IPS-18c (cell line): ENCODE results near the gene DHRS12.
"Not testable (repeated sequence)": the region's sequence is repeated elsewhere in the genome, so short reads cannot be mapped to it uniquely, and the experiment has no call there.

Source experiments
- H3K4me3 ChIP-seq: 2 replicates; pipeline ENCODE4 v1.7.0; 2013; ENCODE audit warnings: low read depth, mild to moderate bottlenecking, low read length, moderate library complexity; ENCODE audit not compliant: insufficient read depth
- H3K9me3 ChIP-seq: one replicate; pipeline ENCODE4 v1.6.1; 2013; ENCODE audit warnings: mild to moderate bottlenecking, low read length, moderate library complexity; ENCODE audit not compliant: control insufficient read depth, insufficient read depth

Gene DHRS12

GRCh38 chr13:51832471-51833152 lies 28.6 kb upstream of the DHRS12 start:
- no peak overlapping the region for H3K4me3 ChIP-seq
- no peaks in the 10 kb centered on the region for H3K9me3 ChIP-seq

GRCh38 chr13:51831519-51831918 lies 27.6 kb upstream of the DHRS12 start:
- Histone ChIP-seq H3K4me3 (no peak overlapping the region), H3K9me3 (no peaks in the 10 kb centered on the region)

DNA sequence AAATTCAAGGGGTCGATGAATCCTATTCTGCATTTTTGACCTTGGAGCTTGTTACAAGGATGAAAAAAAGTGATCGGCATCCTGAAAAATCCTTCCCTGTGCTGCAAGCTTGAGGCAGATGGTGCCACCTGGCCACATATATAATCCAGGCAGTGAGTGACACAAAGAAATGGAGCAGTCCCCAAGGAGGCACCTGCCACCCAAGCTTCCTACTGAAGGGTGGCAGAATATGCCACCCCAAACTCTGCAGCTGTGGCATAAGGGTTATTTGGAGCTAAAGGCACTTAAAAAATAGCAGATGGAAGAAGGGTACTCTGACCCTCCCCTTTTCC lies 25.6 kb upstream of the DHRS12 start:
- Histone ChIP-seq H3K9me3 (no peaks in the 10 kb centered on the region), H3K4me3 (no peak overlapping the region)

DNA sequence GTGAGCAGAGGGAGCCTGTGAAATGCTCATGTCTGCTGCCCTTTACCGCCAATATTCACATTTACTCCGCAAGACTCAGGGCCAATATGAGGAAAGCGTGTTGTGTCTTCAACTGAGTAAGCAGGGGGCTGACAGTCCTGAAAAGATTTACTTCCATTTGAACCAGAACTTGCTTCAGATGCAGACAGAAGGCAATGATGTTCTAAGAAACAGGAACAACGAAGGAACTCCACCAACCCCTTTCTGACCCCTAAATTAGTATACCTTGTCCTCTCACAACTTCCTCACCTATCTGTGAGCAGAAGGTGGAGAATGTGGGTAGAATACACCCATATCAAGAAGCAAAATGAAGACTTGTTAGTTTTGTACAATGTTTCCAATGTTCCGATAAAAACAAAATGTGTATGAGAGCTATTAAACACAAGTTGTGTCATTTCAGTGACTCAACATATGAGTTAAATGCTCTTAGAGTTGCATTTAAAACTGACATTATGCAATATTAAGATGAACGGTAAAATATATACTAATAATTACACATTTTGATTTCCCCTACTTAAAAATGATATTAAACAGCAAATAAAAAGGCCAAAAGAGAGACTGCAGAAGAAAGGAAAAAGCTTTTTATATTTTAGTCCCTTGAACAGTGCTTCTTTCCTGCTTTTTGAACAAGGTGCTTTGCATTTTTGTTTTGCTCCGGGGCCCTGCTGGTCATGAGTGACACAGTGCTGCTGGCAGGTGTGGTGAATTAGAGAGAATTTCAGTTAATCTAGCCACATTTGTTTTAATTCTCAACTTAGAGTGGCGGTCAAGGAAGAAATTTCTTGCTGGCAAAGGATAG lies 25.0 kb upstream of the DHRS12 start:
- no peaks in the 10 kb centered on the region for H3K9me3 ChIP-seq
- H3K4me3 ChIP-seq = no peak overlapping the region

GRCh38 chr13:51827254-51827653 lies 23.3 kb upstream of the DHRS12 start:
- no peaks in the 10 kb centered on the region for H3K9me3 ChIP-seq
- no peak overlapping the region for H3K4me3 ChIP-seq

GRCh38 chr13:51826606-51827005 lies 22.6 kb upstream of the DHRS12 start:
- H3K9me3 ChIP-seq = no peaks in the 10 kb centered on the region
- no peak overlapping the region for H3K4me3 ChIP-seq

DNA sequence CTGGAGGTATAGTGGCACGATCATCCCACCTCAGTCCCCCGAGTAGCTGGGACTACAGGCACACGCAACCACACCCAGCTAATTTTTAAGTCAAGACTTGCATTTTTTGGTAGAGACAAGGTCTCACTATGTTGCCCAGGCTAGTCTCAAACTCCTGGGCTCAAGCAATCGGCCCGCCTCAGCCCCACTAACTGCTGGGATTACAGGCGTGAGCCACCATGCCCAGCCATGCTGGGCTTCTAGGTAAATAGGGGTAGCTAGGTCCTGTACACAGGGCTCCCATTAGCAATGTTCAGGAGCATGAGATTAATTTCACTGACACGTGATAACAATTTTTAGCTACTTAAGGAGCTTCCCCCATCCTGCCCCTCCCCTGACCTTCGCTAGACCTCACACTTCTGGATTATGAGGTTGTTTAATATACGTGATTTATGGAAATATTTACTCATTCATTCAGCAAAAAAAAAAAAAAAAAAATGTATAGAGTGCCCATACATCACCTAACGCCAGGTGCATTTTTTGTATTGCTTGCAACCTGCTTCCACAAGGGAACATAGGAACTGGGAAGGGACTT lies 21.8 kb upstream of the DHRS12 start:
- Histone ChIP-seq H3K9me3 (no peaks in the 10 kb centered on the region), H3K4me3 (no peak overlapping the region)

- Histone ChIP-seq H3K4me3 (no peak overlapping the region), H3K9me3 (no peaks in the 10 kb centered on the region)
Measured at GRCh38 chr13:51825165-51825592, 21.2 kb upstream of the DHRS12 start.

DNA sequence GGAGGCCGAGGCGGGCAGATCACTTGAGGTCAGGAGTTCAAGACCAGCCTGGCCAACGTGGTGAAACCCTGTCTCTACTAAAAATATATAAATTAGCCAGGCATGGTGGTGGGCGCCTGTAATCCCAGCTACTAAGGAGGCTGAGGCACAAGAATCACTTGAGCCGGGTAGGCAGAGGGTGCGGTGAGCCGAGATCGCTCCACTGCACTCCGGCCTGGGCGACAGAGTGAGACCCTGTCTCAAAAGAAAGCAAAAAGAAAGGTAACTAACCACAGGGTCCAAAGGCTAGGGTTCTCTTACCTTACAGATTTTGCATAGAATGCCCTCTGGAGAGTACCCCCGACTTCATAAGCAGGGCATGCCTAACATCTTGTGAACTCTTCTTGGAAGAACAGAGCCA lies 20.7 kb upstream of the DHRS12 start:
- H3K4me3 ChIP-seq, H3K9me3 ChIP-seq: not testable (repeated sequence)

DNA sequence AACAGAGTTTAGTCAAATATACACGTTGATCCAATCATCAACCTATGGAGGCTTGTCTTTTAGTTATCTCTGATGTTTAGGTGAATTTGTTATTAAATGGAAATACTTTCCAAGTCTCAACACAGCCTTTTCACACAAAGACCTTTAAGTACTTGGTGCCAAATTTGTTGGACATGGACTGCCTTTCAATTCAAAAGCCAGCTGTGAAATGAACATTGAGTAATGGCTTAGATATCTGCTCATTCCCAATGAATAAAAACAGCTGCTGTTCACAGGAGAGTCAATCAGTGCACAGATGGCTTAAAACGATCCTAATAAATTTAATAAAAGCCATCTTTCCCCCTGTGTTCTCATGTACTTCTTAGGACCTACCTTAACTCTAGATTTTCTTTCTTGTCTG lies 19.9 kb upstream of the DHRS12 start:
- no peak overlapping the region for H3K4me3 ChIP-seq
- no peaks in the 10 kb centered on the region for H3K9me3 ChIP-seq

- H3K9me3 ChIP-seq = no peaks in the 10 kb centered on the region
- H3K4me3 ChIP-seq = no peak overlapping the region
Measured at GRCh38 chr13:51823359-51823758, 19.4 kb upstream of the DHRS12 start.

DNA sequence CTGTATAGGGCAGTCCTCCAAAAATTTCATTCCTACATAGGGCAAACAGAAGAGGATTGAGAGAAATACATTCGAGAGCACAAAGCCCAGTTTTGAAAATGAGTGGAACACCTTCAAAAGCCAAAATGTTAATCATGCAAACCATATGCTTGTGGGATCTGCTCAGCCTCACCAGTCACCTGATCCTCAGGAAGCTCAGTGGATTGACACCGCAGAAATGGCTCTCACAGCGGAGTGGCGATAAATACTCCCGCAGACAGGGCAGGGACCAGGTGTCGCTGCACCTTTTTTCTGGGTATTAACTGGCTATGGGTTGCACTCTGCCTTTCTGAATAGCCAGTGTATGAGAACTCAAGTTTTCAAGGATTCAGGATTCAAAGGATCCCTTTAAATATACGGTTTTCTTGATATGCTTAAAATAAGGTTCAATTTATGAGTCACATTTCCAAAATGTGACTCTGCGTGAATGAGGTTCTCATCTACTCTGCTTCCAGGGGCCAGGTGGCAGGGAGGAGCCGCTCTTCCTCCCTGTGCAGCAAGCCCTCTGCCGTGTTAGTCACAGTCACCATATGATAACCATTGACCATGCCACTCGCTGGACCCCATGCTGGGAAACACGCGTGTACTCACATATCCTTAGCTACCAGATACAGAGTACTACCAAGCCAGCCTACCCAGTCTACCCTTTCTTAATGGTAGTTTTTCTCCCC lies 18.3 kb upstream of the DHRS12 start:
- H3K4me3 ChIP-seq = no peak overlapping the region
- H3K9me3 ChIP-seq = no peaks in the 10 kb centered on the region

- no peaks in the 10 kb centered on the region for H3K9me3 ChIP-seq
- H3K4me3 ChIP-seq = no peak overlapping the region
Measured at GRCh38 chr13:51821606-51822005, 17.6 kb upstream of the DHRS12 start.

DNA sequence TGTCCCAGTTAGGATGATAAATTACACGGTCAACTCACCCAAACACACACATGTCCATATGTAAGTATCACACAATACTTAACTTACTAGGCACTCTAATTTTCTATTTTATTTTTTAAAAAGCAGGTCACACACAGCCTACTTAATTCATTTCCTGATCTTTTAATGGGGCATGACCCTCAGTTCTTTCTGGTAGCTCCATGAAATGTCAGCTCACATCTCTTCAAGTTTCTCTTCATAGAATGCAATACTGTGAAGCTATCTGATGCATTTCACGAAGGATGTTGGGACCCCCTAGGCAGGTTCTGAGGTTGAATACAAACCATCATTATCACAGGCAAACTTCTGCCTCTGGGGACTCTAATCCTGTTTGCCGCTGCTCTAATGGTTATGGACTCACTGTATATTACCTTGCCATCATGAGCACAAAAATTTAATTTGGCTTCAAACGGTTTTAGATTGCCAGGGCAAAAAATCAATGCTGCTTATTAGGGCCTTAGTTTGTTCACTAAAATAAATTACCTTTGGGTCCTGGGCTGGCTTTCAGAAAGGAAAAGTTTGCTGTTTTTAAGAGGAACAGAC lies 16.1 kb upstream of the DHRS12 start:
- Histone ChIP-seq H3K9me3 (no peaks in the 10 kb centered on the region), H3K4me3 (no peak overlapping the region)

DNA sequence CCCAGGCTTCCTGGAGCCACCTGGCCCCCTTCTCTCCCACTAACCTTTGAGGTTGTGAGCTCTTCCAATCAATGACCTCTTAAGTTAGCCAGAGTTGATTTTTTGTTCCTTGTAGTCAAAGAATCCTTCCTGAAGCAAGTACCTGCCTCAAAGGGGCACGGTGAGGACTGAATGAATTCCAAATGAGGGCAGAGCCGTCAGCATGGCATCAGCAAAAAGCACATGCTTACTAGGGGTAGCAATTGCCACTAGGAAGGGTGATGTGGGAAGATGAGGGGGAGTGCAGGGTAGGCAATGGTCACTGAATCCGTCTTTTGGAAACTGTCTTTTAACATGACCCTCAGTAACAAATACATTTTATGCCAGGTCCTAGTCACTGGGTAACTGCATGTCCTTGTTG lies 15.6 kb upstream of the DHRS12 start:
- Histone ChIP-seq H3K9me3 (no peaks in the 10 kb centered on the region), H3K4me3 (no peak overlapping the region)

DNA sequence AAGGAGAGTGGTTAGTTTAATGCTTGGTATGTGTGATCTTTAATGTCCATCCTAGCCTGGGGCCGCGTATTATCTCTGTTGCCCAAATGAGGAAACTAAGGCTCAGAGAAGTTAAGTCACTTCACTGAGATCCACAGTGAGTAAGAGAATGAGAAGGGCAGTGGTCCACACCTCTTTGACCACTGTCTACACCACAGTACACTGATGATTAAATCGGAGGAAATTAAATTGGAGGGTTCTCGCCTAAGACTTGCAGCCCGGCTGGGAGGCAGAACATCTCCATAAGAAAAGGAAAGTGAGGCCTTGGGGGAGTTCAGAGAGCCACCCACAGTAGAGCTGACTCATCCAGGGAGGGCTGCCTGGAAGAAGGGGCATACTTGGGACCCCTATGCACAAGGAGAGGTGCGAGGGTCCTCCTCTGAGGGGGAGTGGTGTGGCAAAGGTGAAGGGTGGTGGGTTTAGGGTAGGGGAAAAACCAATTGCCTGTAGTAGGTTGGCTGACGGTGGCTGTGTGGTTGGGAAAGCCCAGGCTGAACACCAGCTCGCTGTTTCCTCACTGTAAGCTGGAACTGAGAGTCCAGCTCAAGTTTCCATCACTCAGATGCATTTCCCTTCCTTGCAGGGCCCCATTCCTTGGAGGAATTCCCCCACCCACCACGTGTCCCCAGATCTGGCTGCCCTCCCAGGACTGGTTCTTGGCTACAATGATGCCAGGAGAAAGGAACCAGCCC lies 15.0 kb upstream of the DHRS12 start:
- Histone ChIP-seq H3K4me3 (no peak overlapping the region), H3K9me3 (no peaks in the 10 kb centered on the region)

DNA sequence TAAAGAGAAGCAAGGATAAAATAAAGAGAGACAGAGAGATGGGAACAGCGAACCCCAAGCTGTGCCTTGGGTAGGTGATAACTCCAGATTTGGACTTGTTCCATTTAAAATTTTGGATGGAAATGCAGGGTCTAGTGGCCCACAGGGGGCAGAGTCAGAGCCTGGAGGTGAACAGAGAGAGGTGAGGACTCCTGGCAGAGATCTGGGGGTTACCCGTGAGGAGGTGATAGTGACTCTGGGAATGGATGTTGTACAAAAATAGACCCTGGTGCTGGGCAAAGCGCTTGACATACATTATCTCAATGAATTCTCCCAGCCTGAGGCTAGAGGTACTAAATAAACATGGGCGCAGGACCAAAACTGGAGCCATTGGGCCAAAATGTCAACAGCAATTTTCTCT lies 14.3 kb upstream of the DHRS12 start:
- H3K9me3 ChIP-seq = no peaks in the 10 kb centered on the region
- H3K4me3 ChIP-seq = no peak overlapping the region
